K562 (cell line): Measurements from ENCODE around the gene ATOH8. TPM values are rescaled to one million over a fixed set of nuclear protein-coding genes. Genes with fewer than 3 reads are reported as not detected.

ENCODE experiments used
- ATAC-seq: fragments of 200-7000 bp; cut with Tn5 transposase; 3 replicates; pipeline ENCODE4 v1.9.1; 2020; ENCODE audit warnings: moderate library complexity
- BruUV-seq: library from RNA; stranded (reverse); fragments of 400-500 nt; replicated peaks from 2 replicates; lab custom pipeline; 2021; lab: Mats Ljungman, UMichigan
- CTCF ChIA-PET: fragments of 300-600 bp; formaldehyde crosslinking; extraction: SDS; loops from one replicate; lab custom pipeline; 2021; ENCODE audit warnings: low intra/inter-chr PET ratio; lab: Yijun Ruan, JAX
- POLR2A ChIA-PET: fragments of 300-600, 350-650 bp; sonication (Branson Sonifier 250); formaldehyde crosslinking; extraction: SDS; loops from one replicate; lab custom pipeline; 2021; ENCODE audit warnings: antibody characterized with exemption, inconsistent platforms; lab: Yijun Ruan, JAX
- DNase-seq, 4 experiments: peaks; one replicate each; pipeline versions ENCODE4 v3.0.0 to v3.0.0-alpha.2; 2011 to 2018; ENCODE audit warnings: low spot score in 3 of 4, mixed read lengths in 3 of 4; ENCODE audit errors: extremely low read depth in 1 of 4
- FAIRE-seq: peaks from 2 replicates; lab custom pipeline; 2011; peaks lifted over from hg19 to GRCh38; lab: Jason Lieb, UNC
- H2AFZ ChIP-seq: 2 replicates; pipeline ENCODE4 v1.6.0; 2011; ENCODE audit warnings: low read depth, low read length, control low read depth, inconsistent platforms
- H3K27ac ChIP-seq: fragments of 200-600 bp; 3 replicates; pipeline ENCODE4 v1.8.0; 2011; ENCODE audit warnings: low read depth, mild to moderate bottlenecking, control low read depth, inconsistent platforms, low read length, moderate library complexity, mixed read lengths; ENCODE audit errors: extremely low read depth
- H3K27me3 ChIP-seq, 2 experiments: fragments of 300-600 bp in 1 of 2; 2 replicates in 1 of 2; 3 replicates in 1 of 2; pipeline versions ENCODE4 v1.6.0 to v1.8.0; 2011; ENCODE audit warnings: inconsistent platforms in 2 of 2, low read length in 2 of 2, mild to moderate bottlenecking in 1 of 2, mixed read lengths in 1 of 2, moderate library complexity in 1 of 2; ENCODE audit not compliant: control insufficient read depth in 2 of 2, insufficient read depth in 2 of 2
- H3K36me3 ChIP-seq: fragments of 300-600 bp; 3 replicates; pipeline ENCODE4 v1.8.0; 2011; ENCODE audit warnings: mild to moderate bottlenecking, low read length, inconsistent platforms; ENCODE audit not compliant: control insufficient read depth, insufficient read depth
- H3K4me1 ChIP-seq, 2 experiments: fragments of 200-600 bp in 1 of 2; replicated peaks in 1 of 2; 2 replicates in 1 of 2; 3 replicates in 1 of 2; pipeline versions ENCODE4 v1.5.1 to v1.8.0; 2011; ENCODE audit warnings: inconsistent platforms in 2 of 2, low read length in 2 of 2, mild to moderate bottlenecking in 1 of 2, mixed read lengths in 1 of 2, moderate library complexity in 1 of 2; ENCODE audit not compliant: control insufficient read depth in 2 of 2, insufficient read depth in 2 of 2
- H3K4me2 ChIP-seq: 2 replicates; pipeline ENCODE4 v1.6.1; 2011; ENCODE audit warnings: low read length, control low read depth, inconsistent platforms, mixed read lengths; ENCODE audit not compliant: insufficient read depth
- H3K4me3 ChIP-seq: fragments of 200-600 bp; sonication (generic), shearing (Covaris generic); 2 replicates; pipeline ENCODE4 v1.5.1; 2016; ENCODE audit warnings: control low read depth, inconsistent platforms
- H3K79me2 ChIP-seq: fragments of 200-600 bp; 3 replicates; pipeline ENCODE4 v1.8.0; 2011; ENCODE audit warnings: low read length, inconsistent platforms; ENCODE audit not compliant: control insufficient read depth, insufficient read depth
- H3K9ac ChIP-seq, 2 experiments: 2 replicates each; pipeline versions ENCODE4 v1.6.0 to v1.6.1; 2011; ENCODE audit warnings: low read depth in 2 of 2, low read length in 2 of 2, control low read depth in 1 of 2, inconsistent platforms in 1 of 2, mild to moderate bottlenecking in 1 of 2, mixed read lengths in 1 of 2; ENCODE audit not compliant: insufficient read depth in 1 of 2
- H3K9me1 ChIP-seq: one replicate; pipeline ENCODE4 v1.6.0; 2011; ENCODE audit warnings: inconsistent platforms, mild to moderate bottlenecking, low read length, moderate library complexity; ENCODE audit not compliant: control insufficient read depth, insufficient read depth
- H3K9me3 ChIP-seq: replicated peaks from 2 replicates; pipeline ENCODE4 v1.5.1; 2011; ENCODE audit warnings: low read depth, low read length, inconsistent platforms; ENCODE audit not compliant: control insufficient read depth, insufficient read depth
- H4K20me1 ChIP-seq: replicated peaks from 2 replicates; pipeline ENCODE4 v1.6.1; 2011; ENCODE audit warnings: low read length, inconsistent platforms, mixed read lengths; ENCODE audit not compliant: control insufficient read depth, insufficient read depth
- FOSL1 ChIP-seq: fragments of 200-800 bp; sonication (Bioruptor generic); conservative IDR thresholded peaks from 2 replicates; pipeline ENCODE4 v1.6.1; 2016; ENCODE audit warnings: missing genetic modification characterization, missing compliant biosample characterization
- PHF8 ChIP-seq: fragments of 200-600 bp; sonication (generic); IDR thresholded peaks from 2 replicates; pipeline ENCODE4 v1.6.1; 2012; ENCODE audit warnings: mixed run types, mild to moderate bottlenecking, inconsistent platforms, low read length, moderate library complexity, borderline replicate concordance
- POLR2H ChIP-seq: IDR thresholded peaks from 2 replicates; pipeline ENCODE4 v1.6.1; 2016; ENCODE audit warnings: missing genetic modification characterization, low read depth, mild to moderate bottlenecking, control low read depth, missing compliant biosample characterization, moderate library complexity
- SNRNP70 ChIP-seq: fragments of 200-400 bp; formaldehyde crosslinking; optimal IDR thresholded peaks from 2 replicates; pipeline ENCODE3; 2017; ENCODE audit warnings: low read depth, low read length
- TFAM ChIP-seq: fragments of 250-450 bp; sonication (Bioruptor Pico); conservative IDR thresholded peaks from 2 replicates; pipeline ENCODE4 v1.5.0; 2021; ENCODE audit warnings: mild to moderate bottlenecking, moderate library complexity
- ZFP36 ChIP-seq: fragments of 150-350 bp; IDR thresholded peaks from 2 replicates; pipeline ENCODE4 v1.6.1; 2018; ENCODE audit warnings: low read length, low read depth; ENCODE audit not compliant: partially characterized antibody
- WGBS: fragments of 100-300 bp; shearing (Covaris generic); methylation state at CpG from one replicate; pipeline ENCODE4 v1.1.6; 2016; ENCODE audit warnings: low coverage, mixed read lengths; ENCODE audit not compliant: insufficient coverage; ENCODE audit errors: missing lambda C conversion rate; 5-methylcytosine and 5-hydroxymethylcytosine counted together
- in situ Hi-C: fragments of 300-500 bp; cut with MboI; formaldehyde crosslinking; loops from 4 replicates; pipeline ENCODE4 v1.15.0; 2018; ENCODE audit warnings: inconsistent platforms, mixed read lengths
- intact Hi-C: fragments of 100-400 bp; cut with micrococcal nuclease; formaldehyde crosslinking; loops from 2 replicates; pipeline ENCODE4 v1.14.2; 2022
- polyA plus RNA-seq, 8 experiments: library from polyadenylated mRNA; depleted of rRNA in 4 of 8; stranded (reverse) in 5 of 8; unstranded in 3 of 8; fragments of >200 nt; fragmentation: Nextera tagmentation in 2 of 8; fragmentation: Illumina TruSeq in 1 of 8; extraction: Ambion mirVana in 2 of 8; extraction: Trizol in 1 of 8; gene quantifications; 2 replicates each; pipeline versions ENCODE4 v1.2.1 to v1.2.3, GENCODE V29; 2011 to 2014; ENCODE audit warnings: inconsistent platforms in 1 of 8, missing spikeins in 1 of 8
- total RNA-seq, 7 experiments: library from RNA; depleted of rRNA in 6 of 7; stranded (reverse); fragments of >200 nt in 6 of 7; fragmentation: Illumina TruSeq in 2 of 7; extraction: Trizol in 2 of 7; gene quantifications; 2 replicates each; pipeline versions ENCODE4 v1.2.1 to v1.2.3, GENCODE V29; 2011 to 2021; ENCODE audit warnings: low replicate concordance in 1 of 7
- TF ChIP-seq, protein P1 (sequence below): fragments of 450-650 bp; IDR thresholded peaks from 2 replicates; pipeline ENCODE4 v1.6.1; 2016; ENCODE audit warnings: low read depth

The ATOH8 gene
- total and polyA plus RNA-seq, 9 of the 15 experiments (the other 6 are each of a cell fraction or from before 2014, with no cell fraction given), result not detected

DNA sequence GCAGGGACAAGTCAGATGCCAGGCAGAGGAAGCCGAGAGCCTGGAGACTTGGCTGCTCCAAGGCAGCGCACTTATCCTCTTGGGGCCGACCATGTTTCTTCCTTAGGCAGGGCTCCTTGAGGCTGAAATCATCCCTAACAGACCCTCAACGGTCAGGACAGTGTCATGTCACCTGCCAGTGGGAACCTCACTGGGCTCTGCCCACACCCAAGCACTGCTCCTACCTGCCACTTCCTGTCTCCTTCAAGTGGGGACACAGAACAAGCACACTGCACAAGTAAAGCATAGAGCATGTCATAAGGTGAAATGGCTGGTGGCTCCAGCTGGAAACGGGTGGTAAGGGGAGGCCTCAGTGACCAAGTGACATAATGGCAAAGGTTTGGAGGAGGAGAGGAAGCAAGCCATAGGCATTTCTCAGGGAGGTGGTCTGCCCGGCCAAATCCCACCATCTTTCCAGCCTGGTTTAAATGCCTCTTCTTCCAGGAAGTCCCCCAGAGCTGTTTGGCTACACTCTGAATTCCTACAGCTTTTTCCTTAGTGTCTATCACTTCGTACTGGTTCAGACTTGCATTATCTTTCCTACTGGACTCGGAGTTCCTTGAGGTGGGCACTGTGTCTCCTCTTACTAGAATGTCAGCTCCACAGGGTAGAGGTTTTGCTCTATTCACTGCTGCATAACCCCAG is 7.3 kb upstream of the ATOH8 start:
- H3K4me2 ChIP-seq, result no peak overlapping the region
- peaks cover 0 to 2% of the 10 kb centered on the region in 2 experiments; a peak in 1 of 5 replicates for H3K4me1 ChIP-seq
- POLR2A ChIA-PET, result interaction anchor here (0.6 kb wide), 1 partner anchor 17 kb away, joined by 3 read pairs; no protein-coding TSS in a partner anchor
- no peak overlapping the region for H2AFZ ChIP-seq
- peaks cover 52 to 85% of the 10 kb centered on the region in 2 experiments for H3K27me3 ChIP-seq
- H3K79me2 ChIP-seq, result no peaks in the 10 kb centered on the region
- H3K36me3 ChIP-seq, result no peaks in the 10 kb centered on the region
- TF ChIP-seq POLR2H (tag) (no peak), ZFP36 (peak; percentile 64)
- 1% methylated on average over 8 of the region's 8 CpGs for WGBS
- H3K4me3 ChIP-seq, result no peak overlapping the region
- H3K9me3 ChIP-seq, result no peaks in the 10 kb centered on the region
- CTCF ChIA-PET, result interaction anchor here (0.7 kb wide), 1 partner anchor 264 kb away, joined by 3 read pairs; no protein-coding TSS in a partner anchor
- H4K20me1 ChIP-seq, result peaks cover 12% of the 10 kb centered on the region
- FAIRE-seq, result no peak
- BruUV-seq, result no TSS peak
- in situ Hi-C loops (no loop called here), intact Hi-C loops (no loop called here)
- no peak for ATAC-seq
- no peak for DNase-seq
- H3K27ac ChIP-seq, result no peak overlapping the region; the same call in 2 of the 3 replicates
- H3K9me1 ChIP-seq, result no peaks in the 10 kb centered on the region
- no peak overlapping the region for H3K9ac ChIP-seq

DNA sequence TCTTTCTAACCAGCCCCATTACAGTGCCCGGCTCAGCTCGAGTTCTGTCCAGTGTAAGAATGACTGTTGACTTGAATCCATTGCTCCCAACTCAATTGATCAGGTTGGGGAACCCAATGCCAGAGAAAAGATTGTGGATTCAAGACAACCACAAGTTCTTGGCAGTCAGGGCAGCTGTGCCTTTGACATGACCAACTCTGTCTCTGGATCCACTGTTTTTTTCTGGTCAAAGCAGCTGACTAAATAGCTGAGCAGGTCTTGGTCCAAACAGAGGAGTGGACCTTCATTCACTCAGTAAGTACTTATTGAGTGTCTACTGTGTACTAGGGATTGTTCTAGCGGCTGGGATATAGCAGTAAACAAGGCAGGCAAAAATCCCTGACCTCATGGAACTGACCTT is 6.3 kb upstream of the ATOH8 start:
- Histone ChIP-seq H3K9ac (no peak overlapping the region), H3K27ac (no peak overlapping the region), H3K4me3 (no peak overlapping the region), H3K36me3 (no peaks in the 10 kb centered on the region), H3K79me2 (no peaks in the 10 kb centered on the region), H3K9me1 (no peaks in the 10 kb centered on the region), H3K27me3 (peaks cover 52 to 85% of the 10 kb centered on the region in 2 experiments), H4K20me1 (peaks cover 18% of the 10 kb centered on the region), H3K4me2 (no peak overlapping the region), H3K4me1 (no peaks in the 10 kb centered on the region), H3K9me3 (no peaks in the 10 kb centered on the region), H2AFZ (no peak overlapping the region)
- in situ Hi-C loops (no loop called here), intact Hi-C loops (no loop called here)
- ATAC-seq (no peak), FAIRE-seq (no peak), DNase-seq (no peak)
- 4% methylated on average over 3 of the region's 3 CpGs for WGBS
- ChIA-PET CTCF (no interaction called here), POLR2A (no interaction called here)
- no TSS peak for BruUV-seq
- TF ChIP-seq, protein P1, sequence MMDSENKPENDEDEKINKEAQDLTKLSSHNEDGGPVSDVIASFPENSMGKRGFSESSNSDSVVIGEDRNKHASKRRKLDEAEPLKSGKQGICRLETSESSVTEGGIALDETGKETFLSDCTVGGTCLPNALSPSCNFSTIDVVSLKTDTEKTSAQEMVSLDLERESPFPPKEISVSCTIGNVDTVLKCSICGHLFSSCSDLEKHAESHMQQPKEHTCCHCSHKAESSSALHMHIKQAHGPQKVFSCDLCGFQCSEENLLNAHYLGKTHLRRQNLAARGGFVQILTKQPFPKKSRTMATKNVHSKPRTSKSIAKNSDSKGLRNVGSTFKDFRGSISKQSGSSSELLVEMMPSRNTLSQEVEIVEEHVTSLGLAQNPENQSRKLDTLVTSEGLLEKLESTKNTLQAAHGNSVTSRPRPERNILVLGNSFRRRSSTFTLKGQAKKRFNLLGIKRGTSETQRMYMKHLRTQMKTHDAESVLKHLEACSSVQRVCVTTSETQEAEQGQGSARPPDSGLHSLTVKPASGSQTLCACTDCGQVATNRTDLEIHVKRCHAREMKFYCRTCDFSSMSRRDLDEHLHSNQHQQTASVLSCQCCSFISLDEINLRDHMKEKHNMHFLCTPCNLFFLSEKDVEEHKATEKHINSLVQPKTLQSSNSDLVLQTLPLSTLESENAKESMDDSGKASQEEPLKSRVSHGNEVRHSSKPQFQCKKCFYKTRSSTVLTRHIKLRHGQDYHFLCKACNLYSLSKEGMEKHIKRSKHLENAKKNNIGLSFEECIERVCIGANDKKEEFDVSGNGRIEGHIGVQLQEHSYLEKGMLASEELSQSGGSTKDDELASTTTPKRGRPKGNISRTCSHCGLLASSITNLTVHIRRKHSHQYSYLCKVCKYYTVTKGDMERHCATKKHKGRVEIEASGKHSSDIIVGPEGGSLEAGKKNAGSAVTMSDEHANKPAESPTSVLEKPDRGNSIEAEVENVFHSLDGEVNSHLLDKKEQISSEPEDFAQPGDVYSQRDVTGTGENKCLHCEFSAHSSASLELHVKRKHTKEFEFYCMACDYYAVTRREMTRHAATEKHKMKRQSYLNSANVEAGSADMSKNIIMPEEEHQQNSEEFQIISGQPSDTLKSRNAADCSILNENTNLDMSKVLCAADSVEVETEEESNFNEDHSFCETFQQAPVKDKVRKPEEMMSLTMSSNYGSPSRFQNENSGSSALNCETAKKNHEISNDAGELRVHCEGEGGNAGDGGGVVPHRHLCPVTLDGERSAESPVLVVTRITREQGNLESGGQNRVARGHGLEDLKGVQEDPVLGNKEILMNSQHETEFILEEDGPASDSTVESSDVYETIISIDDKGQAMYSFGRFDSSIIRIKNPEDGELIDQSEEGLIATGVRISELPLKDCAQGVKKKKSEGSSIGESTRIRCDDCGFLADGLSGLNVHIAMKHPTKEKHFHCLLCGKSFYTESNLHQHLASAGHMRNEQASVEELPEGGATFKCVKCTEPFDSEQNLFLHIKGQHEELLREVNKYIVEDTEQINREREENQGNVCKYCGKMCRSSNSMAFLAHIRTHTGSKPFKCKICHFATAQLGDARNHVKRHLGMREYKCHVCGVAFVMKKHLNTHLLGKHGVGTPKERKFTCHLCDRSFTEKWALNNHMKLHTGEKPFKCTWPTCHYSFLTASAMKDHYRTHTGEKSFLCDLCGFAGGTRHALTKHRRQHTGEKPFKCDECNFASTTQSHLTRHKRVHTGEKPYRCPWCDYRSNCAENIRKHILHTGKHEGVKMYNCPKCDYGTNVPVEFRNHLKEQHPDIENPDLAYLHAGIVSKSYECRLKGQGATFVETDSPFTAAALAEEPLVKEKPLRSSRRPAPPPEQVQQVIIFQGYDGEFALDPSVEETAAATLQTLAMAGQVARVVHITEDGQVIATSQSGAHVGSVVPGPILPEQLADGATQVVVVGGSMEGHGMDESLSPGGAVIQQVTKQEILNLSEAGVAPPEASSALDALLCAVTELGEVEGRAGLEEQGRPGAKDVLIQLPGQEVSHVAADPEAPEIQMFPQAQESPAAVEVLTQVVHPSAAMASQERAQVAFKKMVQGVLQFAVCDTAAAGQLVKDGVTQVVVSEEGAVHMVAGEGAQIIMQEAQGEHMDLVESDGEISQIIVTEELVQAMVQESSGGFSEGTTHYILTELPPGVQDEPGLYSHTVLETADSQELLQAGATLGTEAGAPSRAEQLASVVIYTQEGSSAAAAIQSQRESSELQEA, result no peak
- TF ChIP-seq PHF8 (no peak), FOSL1 (tag) (no peak), SNRNP70 (no peak), TFAM (CRISPR knock-in tag) (no peak)
